Transverse colon (tissue), 4 donors: ENCODE measurements around the gene FLVCR2.

Experiments
- EP300 ChIP-seq: sonication (generic); formaldehyde crosslinking; IDR thresholded peaks from one replicate; pipeline ENCODE4 v1.6.1; 2017; ENCODE audit warnings: antibody characterized with exemption, low read depth
- POLR2A ChIP-seq: fragments of 450-650 bp; IDR thresholded peaks from one replicate; pipeline ENCODE4 v1.6.1; 2016; ENCODE audit warnings: antibody characterized with exemption, mild to moderate bottlenecking, moderate library complexity
- POLR2AphosphoS5 ChIP-seq, 3 donors: sonication (generic); formaldehyde crosslinking; IDR thresholded peaks; one replicate each; pipeline ENCODE4 v1.6.1; 2016; ENCODE audit warnings: antibody characterized with exemption in 3 of 3
- TF ChIP-seq, protein P1 (sequence below), 5 experiments: fragments of 200-600 bp in 3 of 5; fragments of 450-650 bp in 2 of 5; sonication (generic) in 3 of 5; IDR thresholded peaks; 1 replicate in 2 of 5; 2 replicates in 3 of 5; pipeline ENCODE4 v1.5.1; 2016 to 2017; ENCODE audit warnings: antibody characterized with exemption in 5 of 5, inconsistent platforms in 3 of 5, mild to moderate bottlenecking in 2 of 5, moderate library complexity in 1 of 5

DNA sequence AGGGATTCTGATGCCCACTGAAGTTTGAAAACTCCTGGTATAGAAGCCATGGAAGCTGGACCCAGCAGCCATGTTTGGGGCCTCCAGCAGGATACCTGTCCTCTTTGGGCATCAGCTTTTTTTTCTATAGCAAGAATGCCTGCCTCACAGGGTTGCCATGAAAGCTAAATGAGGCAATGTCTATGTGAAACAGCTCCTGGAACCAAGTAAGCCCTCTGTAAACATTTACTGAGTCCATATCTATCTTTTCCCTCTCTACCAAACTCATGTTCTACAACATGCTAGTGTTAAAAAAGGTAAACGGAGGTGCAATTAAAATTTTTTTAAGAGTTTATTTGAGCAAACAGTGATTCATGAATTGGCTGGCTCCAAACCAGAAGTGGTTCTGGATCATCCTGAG is 28.6 kb downstream of the FLVCR2 start:
- TF ChIP-seq, protein P1, sequence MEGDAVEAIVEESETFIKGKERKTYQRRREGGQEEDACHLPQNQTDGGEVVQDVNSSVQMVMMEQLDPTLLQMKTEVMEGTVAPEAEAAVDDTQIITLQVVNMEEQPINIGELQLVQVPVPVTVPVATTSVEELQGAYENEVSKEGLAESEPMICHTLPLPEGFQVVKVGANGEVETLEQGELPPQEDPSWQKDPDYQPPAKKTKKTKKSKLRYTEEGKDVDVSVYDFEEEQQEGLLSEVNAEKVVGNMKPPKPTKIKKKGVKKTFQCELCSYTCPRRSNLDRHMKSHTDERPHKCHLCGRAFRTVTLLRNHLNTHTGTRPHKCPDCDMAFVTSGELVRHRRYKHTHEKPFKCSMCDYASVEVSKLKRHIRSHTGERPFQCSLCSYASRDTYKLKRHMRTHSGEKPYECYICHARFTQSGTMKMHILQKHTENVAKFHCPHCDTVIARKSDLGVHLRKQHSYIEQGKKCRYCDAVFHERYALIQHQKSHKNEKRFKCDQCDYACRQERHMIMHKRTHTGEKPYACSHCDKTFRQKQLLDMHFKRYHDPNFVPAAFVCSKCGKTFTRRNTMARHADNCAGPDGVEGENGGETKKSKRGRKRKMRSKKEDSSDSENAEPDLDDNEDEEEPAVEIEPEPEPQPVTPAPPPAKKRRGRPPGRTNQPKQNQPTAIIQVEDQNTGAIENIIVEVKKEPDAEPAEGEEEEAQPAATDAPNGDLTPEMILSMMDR (IDR thresholded peaks at IDR 0.05), result no peak
- TF ChIP-seq POLR2A, result no peak
- no peak for TF ChIP-seq POLR2AphosphoS5 (IDR thresholded peaks at IDR 0.05)
- TF ChIP-seq EP300, result no peak
